HepG2 (cell line): ENCODE results near the gene MAMSTR. TPM values are rescaled to one million over a fixed set of nuclear protein-coding genes. Genes with fewer than 3 reads are reported as not detected.
A peak's percentile ranks its signal among the peaks of the same experiment; 100 is the strongest.

Source experiments
- MED13 ChIP-seq: sonication (generic); formaldehyde crosslinking; IDR thresholded peaks from 2 replicates; pipeline ENCODE4 v1.5.0; 2020; ENCODE audit warnings: missing genetic modification reagents
- NCOA1 ChIP-seq: sonication (generic); formaldehyde crosslinking; IDR thresholded peaks from 2 replicates; pipeline ENCODE4 v1.9.0; 2021; ENCODE audit warnings: missing genetic modification reagents
- POLR2AphosphoS5 ChIP-seq: IDR thresholded peaks from 2 replicates; pipeline ENCODE4 v1.6.1; 2012; ENCODE audit warnings: low read depth, low read length
- RFX5 ChIP-seq: IDR thresholded peaks from 2 replicates; pipeline ENCODE4 v1.6.1; 2011; ENCODE audit warnings: low read depth, low read length, improper control_type of control experiment
- SALL1 ChIP-seq: sonication (generic); formaldehyde crosslinking; IDR thresholded peaks from 2 replicates; pipeline ENCODE4 v1.8.0; 2022; ENCODE audit warnings: mild to moderate bottlenecking, missing genetic modification reagents
- ZFP62 ChIP-seq: sonication (generic); formaldehyde crosslinking; IDR thresholded peaks from 2 replicates; pipeline ENCODE4 v1.4.0; 2020; ENCODE audit warnings: missing genetic modification reagents
- ZMAT3 ChIP-seq: sonication (generic); formaldehyde crosslinking; conservative IDR thresholded peaks from 2 replicates; pipeline ENCODE4 v1.7.0; 2021; ENCODE audit warnings: missing genetic modification reagents
- ZNF550 ChIP-seq: sonication (generic); formaldehyde crosslinking; IDR thresholded peaks from 2 replicates; pipeline ENCODE4 v1.4.0; 2020; ENCODE audit warnings: mild to moderate bottlenecking, missing genetic modification reagents, borderline replicate concordance
- ZNF609 ChIP-seq: sonication (generic); formaldehyde crosslinking; IDR thresholded peaks from 2 replicates; pipeline ENCODE4 v1.4.0; 2020; ENCODE audit warnings: mild to moderate bottlenecking, missing genetic modification reagents, borderline replicate concordance
- polyA plus RNA-seq, 8 experiments: library from polyadenylated mRNA; depleted of rRNA in 3 of 8; stranded (reverse) in 7 of 8; unstranded in 1 of 8; fragments of >200 nt; fragmentation: Illumina TruSeq in 4 of 8; extraction: Trizol in 4 of 8; gene quantifications; 2 replicates each; pipeline versions ENCODE4 v1.2.1 to v1.2.3, GENCODE V29; 2011 to 2016; ENCODE audit warnings: low read depth in 4 of 8, missing spikeins in 1 of 8, mixed read lengths in 1 of 8; ENCODE audit not compliant: insufficient read depth in 1 of 8
- total RNA-seq, 5 experiments: library from RNA; depleted of rRNA; stranded (reverse); fragments of >200 nt; fragmentation: Illumina TruSeq; extraction: Trizol; gene quantifications; 2 replicates each; pipeline ENCODE4 v1.2.3, GENCODE V29; 2016; ENCODE audit warnings: low read depth in 1 of 5
- TF ChIP-seq, protein P1 (sequence below): sonication (generic); formaldehyde crosslinking; IDR thresholded peaks from 2 replicates; pipeline ENCODE4 v1.8.0; 2022; ENCODE audit warnings: low read depth, missing genetic modification reagents

MAMSTR gene
- total and polyA plus RNA-seq, 2 of the 13 experiments (the other 11 are each of a cell fraction or from before 2014, with no cell fraction given) = 2.2 to 2.4 TPM

DNA sequence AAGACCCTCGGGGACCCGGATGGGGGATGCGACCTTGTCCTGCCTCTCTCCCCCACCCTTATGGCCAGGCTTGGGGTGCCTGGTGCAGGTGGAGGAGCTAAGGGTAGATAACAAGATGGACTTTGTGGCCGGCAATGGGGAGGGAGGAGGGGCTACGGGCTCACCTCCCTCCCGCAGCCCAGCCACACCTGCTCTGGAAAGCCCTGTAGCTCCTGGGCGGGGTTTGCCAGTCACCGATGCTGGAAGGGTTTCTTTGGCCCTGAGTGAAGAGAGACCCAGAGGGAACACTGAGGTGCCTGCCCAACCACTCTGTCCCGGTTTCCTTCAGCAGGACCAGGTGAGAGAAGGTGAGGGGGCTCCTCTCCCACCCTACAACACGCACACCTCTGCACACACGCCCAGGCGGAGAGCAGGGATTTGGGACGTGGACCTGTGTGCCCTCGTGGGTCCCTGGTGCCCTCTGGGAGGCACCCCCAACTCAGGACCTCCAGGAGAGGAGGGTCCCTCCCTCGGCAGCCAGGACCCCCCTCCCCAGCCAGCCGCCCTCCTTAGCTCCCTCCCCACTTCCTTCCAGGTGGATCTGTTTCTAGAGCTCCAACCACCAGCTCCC, 23.7 kb downstream of the MAMSTR start, which contains the start of gene FUT2 (continued):
- TF ChIP-seq ZNF609 (CRISPR knock-in tag) = no peak
- TF ChIP-seq ZNF550 (CRISPR knock-in tag) = no peak
- no peak for TF ChIP-seq MED13 (CRISPR knock-in tag)
- TF ChIP-seq POLR2AphosphoS5 = no peak
- TF ChIP-seq ZMAT3 (CRISPR knock-in tag) = no peak
- no peak for TF ChIP-seq NCOA1
- TF ChIP-seq SALL1 (CRISPR knock-in tag) = peak; percentile 9; the same call in 1 of the 2 replicates
- TF ChIP-seq, protein P1, sequence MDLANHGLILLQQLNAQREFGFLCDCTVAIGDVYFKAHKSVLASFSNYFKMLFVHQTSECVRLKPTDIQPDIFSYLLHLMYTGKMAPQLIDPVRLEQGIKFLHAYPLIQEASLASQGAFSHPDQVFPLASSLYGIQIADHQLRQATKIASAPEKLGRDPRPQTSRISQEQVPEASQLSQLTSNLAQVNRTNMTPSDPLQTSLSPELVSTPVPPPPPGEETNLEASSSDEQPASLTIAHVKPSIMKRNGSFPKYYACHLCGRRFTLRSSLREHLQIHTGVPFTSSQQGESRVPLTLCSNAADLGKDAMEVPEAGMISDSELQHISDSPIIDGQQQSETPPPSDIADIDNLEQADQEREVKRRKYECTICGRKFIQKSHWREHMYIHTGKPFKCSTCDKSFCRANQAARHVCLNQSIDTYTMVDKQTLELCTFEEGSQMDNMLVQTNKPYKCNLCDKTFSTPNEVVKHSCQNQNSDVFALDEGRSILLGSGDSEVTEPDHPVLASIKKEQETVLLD (CRISPR knock-in tag) = no peak
- no peak for TF ChIP-seq ZFP62 (CRISPR knock-in tag)
- no peak for TF ChIP-seq RFX5
